Measurements from ENCODE around the gene AP3D1. TPM values are rescaled to one million over a fixed set of nuclear protein-coding genes. Genes with fewer than 3 reads are reported as not detected.

The AP3D1 gene
- total RNA-seq, 2 experiments from 2014 or later, result 80.0 to 99.8 TPM

DNA sequence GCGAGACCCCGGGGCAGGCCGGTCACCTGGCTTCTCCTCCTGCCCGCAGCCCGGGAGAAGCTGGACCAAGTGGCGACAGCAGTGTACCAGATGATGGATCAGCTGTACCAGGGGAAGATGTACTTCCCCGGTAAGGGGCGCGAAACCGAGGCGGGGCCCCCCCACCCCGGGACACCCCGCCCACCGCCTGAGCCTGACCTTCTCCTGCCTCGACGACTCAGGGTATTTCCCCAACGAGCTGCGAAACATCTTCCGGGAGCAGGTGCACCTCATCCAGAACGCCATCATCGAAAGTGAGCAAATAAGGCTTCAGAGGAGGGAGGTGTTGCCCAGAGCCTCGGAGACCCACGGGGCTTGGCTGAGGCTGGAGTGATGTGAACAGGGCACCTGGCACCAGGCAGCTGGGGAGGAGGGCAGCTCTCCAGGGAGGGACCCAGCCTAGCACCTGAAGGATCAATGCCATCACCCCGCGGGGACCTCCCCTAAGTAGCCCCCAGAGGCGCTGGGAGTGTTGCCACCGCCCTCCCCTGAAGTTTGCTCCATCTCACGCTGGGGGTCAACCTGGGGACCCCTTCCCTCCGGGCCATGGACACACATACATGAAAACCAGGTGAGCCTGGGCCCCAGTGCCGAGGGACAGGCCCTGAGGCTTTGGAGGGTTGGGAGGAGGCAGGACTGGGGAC is 54.0 kb downstream of the AP3D1 start:
- Histone ChIP-seq H3K4me2 (ENCODE audit: low read length) (peak overlapping the region; percentile 89), H3K79me2 (ENCODE audit: insufficient read depth, low read depth, low read length) (peaks cover 34% of the 10 kb centered on the region), H3K4me1 (ENCODE audit: insufficient read depth, low read length, poor library complexity, severe bottlenecking) (peaks cover 27% of the 10 kb centered on the region), H3K9me2 (ENCODE audit: insufficient read depth, low read length) (no peaks in the 10 kb centered on the region), H2AFZ (ENCODE audit: low read length) (no peak overlapping the region), H3K9me3 (ENCODE audit: low read length) (no peaks in the 10 kb centered on the region), H3K36me3 (ENCODE audit: insufficient read depth, low read length) (peaks cover 37% of the 10 kb centered on the region), H4K20me1 (ENCODE audit: insufficient read depth, low read length) (no peaks in the 10 kb centered on the region), H3K27ac (ENCODE audit: low read depth, low read length, poor library complexity, severe bottlenecking) (peak overlapping the region; percentile 31), H3K4me3 (ENCODE audit: low read depth, low read length, poor library complexity, severe bottlenecking) (peak overlapping the region; percentile 64)
- DNase-seq (ENCODE audit: low spot score), result peak; percentile 23
- CTCF ChIA-PET (ENCODE audit: unreplicated experiment), result no interaction called here
- TF ChIP-seq, protein P1, sequence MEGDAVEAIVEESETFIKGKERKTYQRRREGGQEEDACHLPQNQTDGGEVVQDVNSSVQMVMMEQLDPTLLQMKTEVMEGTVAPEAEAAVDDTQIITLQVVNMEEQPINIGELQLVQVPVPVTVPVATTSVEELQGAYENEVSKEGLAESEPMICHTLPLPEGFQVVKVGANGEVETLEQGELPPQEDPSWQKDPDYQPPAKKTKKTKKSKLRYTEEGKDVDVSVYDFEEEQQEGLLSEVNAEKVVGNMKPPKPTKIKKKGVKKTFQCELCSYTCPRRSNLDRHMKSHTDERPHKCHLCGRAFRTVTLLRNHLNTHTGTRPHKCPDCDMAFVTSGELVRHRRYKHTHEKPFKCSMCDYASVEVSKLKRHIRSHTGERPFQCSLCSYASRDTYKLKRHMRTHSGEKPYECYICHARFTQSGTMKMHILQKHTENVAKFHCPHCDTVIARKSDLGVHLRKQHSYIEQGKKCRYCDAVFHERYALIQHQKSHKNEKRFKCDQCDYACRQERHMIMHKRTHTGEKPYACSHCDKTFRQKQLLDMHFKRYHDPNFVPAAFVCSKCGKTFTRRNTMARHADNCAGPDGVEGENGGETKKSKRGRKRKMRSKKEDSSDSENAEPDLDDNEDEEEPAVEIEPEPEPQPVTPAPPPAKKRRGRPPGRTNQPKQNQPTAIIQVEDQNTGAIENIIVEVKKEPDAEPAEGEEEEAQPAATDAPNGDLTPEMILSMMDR (conservative IDR thresholded peaks at IDR 0.05; ENCODE audit: low read length), result peak; percentile 46
- TF ChIP-seq EZH2phosphoT487 (IDR thresholded peaks at IDR 0.05; ENCODE audit: borderline replicate concordance, low read depth, low read length), result no peak
- POLR2A ChIA-PET, result no interaction called here
- no TSS peak for BruUV-seq (replicated peaks)
- intact Hi-C loops (cut with micrococcal nuclease; ENCODE audit: unreplicated experiment), result loop anchor here (2.0 to 10.0 kb wide), 2 partner anchors 53 to 527 kb away; partner anchors contain the start of gene AP3D1

- BruUV-seq (replicated peaks), result no TSS peak
- POLR2A ChIA-PET, result no interaction called here
- Histone ChIP-seq H3K79me2 (ENCODE audit: insufficient read depth, low read depth, low read length) (peaks cover 38% of the 10 kb centered on the region), H3K9me3 (ENCODE audit: low read length) (no peaks in the 10 kb centered on the region), H3K4me1 (ENCODE audit: insufficient read depth, low read length, poor library complexity, severe bottlenecking) (peaks cover 34% of the 10 kb centered on the region), H3K27ac (ENCODE audit: low read depth, low read length, poor library complexity, severe bottlenecking) (peak within 1 kb of the TSS; percentile 94), H2AFZ (ENCODE audit: low read length) (peak within 1 kb of the TSS; percentile 31; the same call in 1 of the 2 replicates), H3K36me3 (ENCODE audit: insufficient read depth, low read length) (peaks cover 34% of the 10 kb centered on the region), H3K4me3 (ENCODE audit: low read depth, low read length, poor library complexity, severe bottlenecking) (peak within 1 kb of the TSS; percentile 85), H4K20me1 (ENCODE audit: insufficient read depth, low read length) (no peaks in the 10 kb centered on the region), H3K4me2 (ENCODE audit: low read length) (peak within 1 kb of the TSS; percentile 97), H3K9me2 (ENCODE audit: insufficient read depth, low read length) (no peaks in the 10 kb centered on the region)
- DNase-seq (ENCODE audit: low spot score), result peak; percentile 97
- TF ChIP-seq EZH2phosphoT487 (IDR thresholded peaks at IDR 0.05; ENCODE audit: borderline replicate concordance, low read depth, low read length), result no peak
- TF ChIP-seq, protein P1 (conservative IDR thresholded peaks at IDR 0.05; ENCODE audit: low read length), result peak; percentile 72
- intact Hi-C loops (cut with micrococcal nuclease; ENCODE audit: unreplicated experiment), result loop anchor here (1.0 to 10.0 kb wide), 3 partner anchors 54 to 528 kb away; partner anchors contain the start of gene AP3D1
- CTCF ChIA-PET (ENCODE audit: unreplicated experiment), result no interaction called here
Measured at GRCh38 chr19:2096480-2097202, 54.7 kb downstream of the AP3D1 start, which contains the start of gene IZUMO4. IZUMO4 (plus strand) TSS chr19:2096915; CDS start chr19:2096946, 31 bp downstream.

All from OCI-LY7 (cell line).